NOMO-1 treated with dmso at 0.1 percent for 144 hours (cell line): ENCODE data around the gene CCDC70.
"Not testable (repeated sequence)": the region's sequence is repeated elsewhere in the genome, so short reads cannot be mapped to it uniquely, and the experiment has no call there.

Source experiments
- DNase-seq: peaks from one replicate; lab custom pipeline; 2025; ENCODE audit not compliant: unreplicated experiment; lab: John Stamatoyannopoulos, UW

CCDC70 gene

GRCh38 chr13:51861723-51862300 lies at the start of gene CCDC70:
TSS of gene CCDC70 (plus strand) at chr13:51861969. CDS start at chr13:51865412, 3,443 bp downstream.
- DNase-seq: no peak

- no peak for DNase-seq
These were observed 47.7 kb upstream of the CCDC70 start for GRCh38 chr13:51814071-51814470.

GRCh38 chr13:51814825-51815650 lies 46.7 kb upstream of the CCDC70 start:
- DNase-seq: peak; percentile 59

- no peak for DNase-seq
These were observed 45.9 kb upstream of the CCDC70 start for GRCh38 chr13:51815848-51816247.

- DNase-seq: no peak
These were observed 45.0 kb upstream of the CCDC70 start for GRCh38 chr13:51816604-51817249.

- no peak for DNase-seq
These were observed 44.1 kb upstream of the CCDC70 start for GRCh38 chr13:51817717-51818116.

GRCh38 chr13:51818276-51818675 lies 43.5 kb upstream of the CCDC70 start:
- no peak for DNase-seq

GRCh38 chr13:51818781-51819511 lies 42.8 kb upstream of the CCDC70 start:
- no peak for DNase-seq

GRCh38 chr13:51819544-51819943 lies 42.2 kb upstream of the CCDC70 start:
- DNase-seq: no peak

GRCh38 chr13:51820016-51820597 lies 41.7 kb upstream of the CCDC70 start:
- no peak for DNase-seq

GRCh38 chr13:51821606-51822005 lies 40.2 kb upstream of the CCDC70 start:
- DNase-seq: peak; percentile 46

- no peak for DNase-seq
These were observed 39.5 kb upstream of the CCDC70 start for GRCh38 chr13:51822106-51822815.

GRCh38 chr13:51823359-51823758 lies 38.4 kb upstream of the CCDC70 start:
- DNase-seq: no peak

- DNase-seq: no peak
These were observed 37.9 kb upstream of the CCDC70 start for GRCh38 chr13:51823863-51824262.

- DNase-seq: not testable (repeated sequence)
These were observed 37.1 kb upstream of the CCDC70 start for GRCh38 chr13:51824712-51825111.

GRCh38 chr13:51825165-51825592 lies 36.6 kb upstream of the CCDC70 start:
- DNase-seq: peak; percentile 89

- DNase-seq: peak; percentile 36
These were observed 36.0 kb upstream of the CCDC70 start for GRCh38 chr13:51825681-51826254.

GRCh38 chr13:51826606-51827005 lies 35.2 kb upstream of the CCDC70 start:
- DNase-seq: no peak

GRCh38 chr13:51827254-51827653 lies 34.5 kb upstream of the CCDC70 start:
- peak; percentile 59 for DNase-seq
